Sigmoid colon (tissue), 4 donors: ENCODE measurements around the gene WIPF3.

ENCODE experiments used
- EP300 ChIP-seq, 4 donors: sonication (generic); formaldehyde crosslinking; IDR thresholded peaks; one replicate each; pipeline ENCODE4 v1.6.1; 2017; ENCODE audit warnings: antibody characterized with exemption in 4 of 4
- POLR2A ChIP-seq, 2 donors: fragments of 450-650 bp; IDR thresholded peaks; one replicate each; pipeline ENCODE4 v1.6.1; 2016; ENCODE audit warnings: antibody characterized with exemption in 2 of 2, mild to moderate bottlenecking in 2 of 2, moderate library complexity in 2 of 2
- POLR2AphosphoS5 ChIP-seq, 4 donors: sonication (generic); formaldehyde crosslinking; IDR thresholded peaks; one replicate each; pipeline ENCODE4 v1.6.1; 2017; ENCODE audit warnings: antibody characterized with exemption in 4 of 4
- TF ChIP-seq, protein P1 (sequence below), 4 experiments: fragments of 450-650 bp in 3 of 4; fragments of 200-600 bp in 1 of 4; IDR thresholded peaks; one replicate each; pipeline ENCODE4 v1.5.1; 2016 to 2019; ENCODE audit warnings: antibody characterized with exemption in 4 of 4, mild to moderate bottlenecking in 3 of 4, moderate library complexity in 2 of 4

DNA sequence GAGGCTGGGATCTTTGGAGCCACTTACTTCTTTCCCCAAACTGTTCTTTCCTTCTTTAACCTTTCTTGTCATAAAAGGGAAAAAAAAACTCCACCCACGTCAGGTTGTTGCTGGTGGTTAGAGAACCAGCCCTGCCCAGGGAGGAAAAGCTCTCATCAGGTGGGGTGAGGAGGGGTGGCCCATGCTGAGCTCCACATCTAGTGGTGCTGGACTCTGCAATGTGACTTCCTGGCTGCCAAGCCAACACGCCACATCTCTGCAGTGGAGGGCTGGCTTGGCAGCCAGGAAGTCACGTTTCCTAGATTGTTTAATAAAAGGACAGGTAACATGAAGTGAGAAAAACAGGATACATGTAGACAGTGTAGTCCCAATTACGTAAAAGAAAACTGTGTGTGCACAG is 37.4 kb downstream of the WIPF3 start:
- TF ChIP-seq, protein P1, sequence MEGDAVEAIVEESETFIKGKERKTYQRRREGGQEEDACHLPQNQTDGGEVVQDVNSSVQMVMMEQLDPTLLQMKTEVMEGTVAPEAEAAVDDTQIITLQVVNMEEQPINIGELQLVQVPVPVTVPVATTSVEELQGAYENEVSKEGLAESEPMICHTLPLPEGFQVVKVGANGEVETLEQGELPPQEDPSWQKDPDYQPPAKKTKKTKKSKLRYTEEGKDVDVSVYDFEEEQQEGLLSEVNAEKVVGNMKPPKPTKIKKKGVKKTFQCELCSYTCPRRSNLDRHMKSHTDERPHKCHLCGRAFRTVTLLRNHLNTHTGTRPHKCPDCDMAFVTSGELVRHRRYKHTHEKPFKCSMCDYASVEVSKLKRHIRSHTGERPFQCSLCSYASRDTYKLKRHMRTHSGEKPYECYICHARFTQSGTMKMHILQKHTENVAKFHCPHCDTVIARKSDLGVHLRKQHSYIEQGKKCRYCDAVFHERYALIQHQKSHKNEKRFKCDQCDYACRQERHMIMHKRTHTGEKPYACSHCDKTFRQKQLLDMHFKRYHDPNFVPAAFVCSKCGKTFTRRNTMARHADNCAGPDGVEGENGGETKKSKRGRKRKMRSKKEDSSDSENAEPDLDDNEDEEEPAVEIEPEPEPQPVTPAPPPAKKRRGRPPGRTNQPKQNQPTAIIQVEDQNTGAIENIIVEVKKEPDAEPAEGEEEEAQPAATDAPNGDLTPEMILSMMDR (IDR thresholded peaks at IDR 0.05), result no peak
- TF ChIP-seq EP300 (IDR thresholded peaks at IDR 0.05), result no peak
- no peak for TF ChIP-seq POLR2AphosphoS5 (IDR thresholded peaks at IDR 0.05)
- TF ChIP-seq POLR2A (IDR thresholded peaks at IDR 0.05), result no peak
